IPS-18c (cell line): Measurements from ENCODE around the gene ST8SIA2.
A peak's percentile ranks its signal among the peaks of the same experiment; 100 is the strongest.

Experiments used
- H3K4me3 ChIP-seq: 2 replicates; pipeline ENCODE4 v1.7.0; 2013; ENCODE audit warnings: low read depth, mild to moderate bottlenecking, low read length, moderate library complexity; ENCODE audit not compliant: insufficient read depth
- H3K9me3 ChIP-seq: one replicate; pipeline ENCODE4 v1.6.1; 2013; ENCODE audit warnings: mild to moderate bottlenecking, low read length, moderate library complexity; ENCODE audit not compliant: control insufficient read depth, insufficient read depth

The ST8SIA2 gene, protein sequence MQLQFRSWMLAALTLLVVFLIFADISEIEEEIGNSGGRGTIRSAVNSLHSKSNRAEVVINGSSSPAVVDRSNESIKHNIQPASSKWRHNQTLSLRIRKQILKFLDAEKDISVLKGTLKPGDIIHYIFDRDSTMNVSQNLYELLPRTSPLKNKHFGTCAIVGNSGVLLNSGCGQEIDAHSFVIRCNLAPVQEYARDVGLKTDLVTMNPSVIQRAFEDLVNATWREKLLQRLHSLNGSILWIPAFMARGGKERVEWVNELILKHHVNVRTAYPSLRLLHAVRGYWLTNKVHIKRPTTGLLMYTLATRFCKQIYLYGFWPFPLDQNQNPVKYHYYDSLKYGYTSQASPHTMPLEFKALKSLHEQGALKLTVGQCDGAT

GRCh38 chr15:92393071-92393979, at the start of gene ST8SIA2:
Gene ST8SIA2, plus strand, starts transcription at chr15:92393881. Its CDS starts 184 bp downstream, at chr15:92394065.
- H3K4me3 ChIP-seq = peak within 1 kb of the TSS; percentile 81

GRCh38 chr15:92343924-92344643, 49.6 kb upstream of the ST8SIA2 start:
- H3K9me3 ChIP-seq = no peaks in the 10 kb centered on the region
- peak overlapping the region; percentile 31; the same call in 1 of the 2 replicates for H3K4me3 ChIP-seq

More at GRCh38 chr15:92393071-92393979, at the start of gene ST8SIA2:
- no peaks in the 10 kb centered on the region for H3K9me3 ChIP-seq

DNA sequence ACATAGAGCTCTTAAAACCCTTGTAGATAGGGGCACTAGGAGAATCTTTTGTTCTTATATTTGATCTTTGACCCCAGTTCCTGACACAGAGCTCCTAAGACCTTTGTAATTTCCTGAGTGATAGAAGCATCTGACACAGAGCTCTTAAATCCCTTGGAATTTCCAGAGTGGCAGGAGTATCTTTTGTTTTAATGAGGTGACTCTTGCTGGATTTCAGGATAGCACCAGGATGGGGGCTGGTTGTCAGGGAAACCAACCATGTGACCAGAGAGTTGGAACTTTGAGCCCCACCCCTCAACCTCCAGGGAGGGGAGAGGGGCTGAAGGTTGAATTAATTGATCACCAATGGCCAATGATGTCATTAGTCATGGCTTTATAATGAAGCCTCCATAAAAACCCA, 47.6 kb upstream of the ST8SIA2 start:
- H3K4me3 ChIP-seq = no peak overlapping the region
- H3K9me3 ChIP-seq = no peaks in the 10 kb centered on the region

DNA sequence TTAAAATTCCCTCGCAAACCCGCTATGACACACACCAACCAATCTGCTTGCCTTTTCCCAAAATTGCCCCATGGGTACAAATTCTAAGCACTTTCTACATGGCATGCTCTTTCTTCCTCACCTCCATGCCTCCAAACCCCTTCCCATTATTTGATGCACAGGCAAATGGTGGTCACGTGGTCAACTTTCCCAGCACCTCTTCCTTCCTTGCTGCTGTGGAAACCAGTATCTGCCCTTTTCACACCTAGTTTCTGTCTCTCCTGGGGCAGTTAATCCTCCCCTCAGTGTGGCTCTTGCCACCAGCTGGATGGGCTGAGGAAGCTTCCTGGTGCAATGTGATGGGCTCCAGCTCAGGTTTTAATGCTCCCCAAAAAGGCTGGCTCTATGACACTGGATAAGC, 38.4 kb upstream of the ST8SIA2 start:
- Histone ChIP-seq H3K9me3 (no peaks in the 10 kb centered on the region), H3K4me3 (no peak overlapping the region)

GRCh38 chr15:92361321-92362000, 32.2 kb upstream of the ST8SIA2 start:
- no peaks in the 10 kb centered on the region for H3K9me3 ChIP-seq
- no peak overlapping the region for H3K4me3 ChIP-seq

DNA sequence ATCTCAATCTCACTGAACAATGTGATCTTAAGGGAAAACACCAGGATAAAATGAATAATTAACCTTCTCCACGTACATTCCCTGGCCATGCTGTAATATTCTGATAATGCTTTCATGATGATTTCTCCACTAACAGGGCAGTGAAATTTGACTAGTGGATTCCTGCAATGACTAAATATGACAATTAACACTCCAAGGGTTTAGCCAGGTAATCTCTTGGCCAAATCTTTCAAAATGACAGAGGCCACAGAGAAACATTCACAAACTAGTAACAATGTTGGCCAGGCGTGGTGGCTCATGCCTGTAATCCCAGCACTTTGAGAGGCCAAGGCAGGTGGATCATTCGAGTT, 31.7 kb upstream of the ST8SIA2 start:
- no peaks in the 10 kb centered on the region for H3K9me3 ChIP-seq
- no peak overlapping the region for H3K4me3 ChIP-seq

DNA sequence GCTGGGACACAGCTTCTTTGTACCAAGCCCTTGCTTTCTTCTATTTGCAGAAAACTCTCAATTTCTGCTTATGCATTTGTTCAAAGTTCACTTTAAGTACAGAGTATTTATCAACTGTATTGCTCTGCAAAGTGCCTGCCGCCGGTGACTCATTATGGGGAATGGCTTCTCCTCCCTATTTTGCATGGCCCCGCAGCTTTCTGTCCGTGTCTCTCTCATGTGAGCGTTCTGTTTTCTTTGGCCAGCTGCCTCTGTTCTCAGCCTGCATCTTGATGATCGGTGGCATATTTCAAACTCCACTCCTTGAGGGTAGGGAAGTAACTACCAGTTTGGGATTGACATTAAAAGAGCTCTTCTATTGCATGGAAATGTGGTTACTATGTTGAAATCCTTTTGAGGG, 28.6 kb upstream of the ST8SIA2 start:
- H3K9me3 ChIP-seq = no peaks in the 10 kb centered on the region
- no peak overlapping the region for H3K4me3 ChIP-seq

DNA sequence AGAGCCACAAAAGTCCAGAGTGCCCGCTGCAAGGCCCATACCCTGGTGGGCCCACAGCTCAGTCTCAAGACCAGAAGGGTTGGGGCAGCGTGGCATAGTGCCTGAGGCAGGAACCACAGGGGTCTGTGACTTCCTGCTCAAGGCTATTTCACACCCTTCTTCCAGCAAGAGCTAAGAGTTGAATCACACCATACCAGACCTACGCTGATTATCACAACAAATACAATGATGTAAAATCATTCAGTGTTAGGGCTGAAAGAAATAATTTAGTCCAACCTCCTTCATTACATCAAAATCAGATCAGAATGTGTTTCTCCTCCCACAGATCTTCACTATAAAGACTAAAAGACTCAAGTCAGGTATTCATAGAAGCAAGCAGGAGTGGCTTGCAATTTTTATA, 27.8 kb upstream of the ST8SIA2 start:
- Histone ChIP-seq H3K9me3 (no peaks in the 10 kb centered on the region), H3K4me3 (no peak overlapping the region)

DNA sequence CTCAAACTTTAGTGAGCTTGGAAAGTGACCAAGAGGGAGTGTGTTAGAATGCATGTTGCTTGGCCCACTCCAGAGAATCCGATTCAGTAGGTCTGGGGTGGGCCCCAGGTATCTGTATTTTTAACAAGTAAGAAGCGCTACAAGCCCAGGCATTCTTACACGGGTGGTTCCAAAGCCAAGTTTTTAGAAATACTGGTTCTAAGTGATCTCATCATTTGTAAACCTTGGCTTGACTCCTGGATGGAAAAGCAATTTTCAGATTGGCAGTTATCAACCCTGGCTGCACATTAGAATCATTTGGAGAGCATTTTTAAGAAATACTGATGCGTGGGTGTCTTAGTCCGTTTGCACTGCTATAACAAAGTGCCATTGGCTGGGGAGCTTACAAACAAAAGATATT, 27.3 kb upstream of the ST8SIA2 start:
- no peak overlapping the region for H3K4me3 ChIP-seq
- H3K9me3 ChIP-seq = no peaks in the 10 kb centered on the region

- Histone ChIP-seq H3K9me3 (no peaks in the 10 kb centered on the region), H3K4me3 (no peak overlapping the region)
These were observed 18.6 kb upstream of the ST8SIA2 start for GRCh38 chr15:92375057-92375456.

DNA sequence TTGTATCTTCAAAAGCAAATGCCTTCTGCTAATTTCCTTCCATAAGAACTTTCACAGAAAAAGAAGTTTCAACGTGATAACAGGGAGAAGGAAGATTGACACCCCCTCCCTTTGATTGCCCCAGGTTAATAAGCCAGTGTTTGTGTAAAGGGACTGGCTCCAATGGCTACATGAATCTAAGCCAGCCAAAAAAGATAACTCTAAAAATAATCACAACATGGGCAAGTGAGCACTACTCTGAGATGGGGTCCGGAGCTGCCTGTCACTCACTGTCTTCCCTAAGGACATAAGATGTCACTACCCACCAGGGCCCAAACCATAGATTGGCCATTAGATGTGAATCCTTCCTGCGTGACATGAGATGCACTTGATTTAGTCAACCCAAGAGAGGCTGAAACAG, 17.6 kb upstream of the ST8SIA2 start:
- Histone ChIP-seq H3K4me3 (no peak overlapping the region), H3K9me3 (no peaks in the 10 kb centered on the region)

GRCh38 chr15:92377083-92377789, 16.4 kb upstream of the ST8SIA2 start:
- Histone ChIP-seq H3K4me3 (no peak overlapping the region), H3K9me3 (no peaks in the 10 kb centered on the region)

DNA sequence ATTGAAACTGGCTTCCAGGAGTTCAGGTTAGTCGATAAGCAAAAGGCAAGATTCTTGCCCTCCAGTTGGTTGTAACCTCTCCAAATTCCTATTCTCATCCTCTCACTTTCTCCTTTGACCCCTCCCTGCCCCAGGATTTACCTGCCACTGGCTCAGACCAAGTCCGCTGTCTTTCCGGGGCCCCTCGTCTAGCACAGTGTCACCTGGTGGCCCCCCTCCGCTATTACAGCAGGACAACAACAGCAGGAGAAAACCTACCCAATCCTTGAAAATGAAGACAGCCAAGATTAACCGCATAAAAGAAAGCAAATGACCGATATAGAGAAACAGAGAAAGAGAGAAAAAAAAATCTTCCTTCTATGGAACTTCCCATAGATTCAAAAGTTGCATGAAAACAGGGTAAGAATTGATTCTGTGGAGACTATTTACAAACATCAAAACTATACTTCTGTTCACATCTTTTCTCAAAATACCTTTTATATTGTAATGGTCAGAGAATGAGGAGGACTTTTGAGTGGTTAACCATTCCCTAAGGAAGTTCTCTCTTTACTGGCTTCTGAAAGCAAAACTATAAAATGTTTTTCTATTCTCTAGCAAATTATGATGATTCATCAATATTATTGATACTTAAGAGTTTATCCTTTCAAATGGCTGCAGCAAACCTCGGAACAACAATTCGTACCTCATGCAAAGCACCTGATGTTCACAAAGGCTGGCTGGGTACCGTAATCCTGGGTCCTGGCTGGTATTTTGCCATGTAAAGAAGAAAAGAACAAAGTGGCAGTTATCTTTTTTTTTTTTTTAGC, 10.0 kb upstream of the ST8SIA2 start:
- Histone ChIP-seq H3K9me3 (no peaks in the 10 kb centered on the region), H3K4me3 (no peak overlapping the region)

DNA sequence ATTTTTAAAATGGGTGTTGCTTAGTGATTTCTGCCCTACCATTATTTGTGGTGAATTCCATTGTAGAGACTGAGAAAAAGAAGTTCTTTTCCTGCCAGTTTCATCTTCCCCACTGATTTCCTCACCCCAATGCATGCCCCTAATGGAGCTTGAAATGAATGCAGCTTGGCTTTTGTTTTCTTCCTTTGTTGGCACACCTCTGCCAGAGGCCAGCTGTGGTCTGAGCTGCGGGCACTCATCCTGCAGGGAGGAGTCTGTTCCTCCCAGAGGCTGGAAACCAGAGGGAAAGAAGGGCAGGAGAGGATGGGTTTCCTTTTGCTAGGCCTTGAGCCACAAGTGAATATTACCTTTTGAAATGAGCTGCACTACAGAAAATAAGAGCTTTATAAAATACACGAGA, 9.3 kb upstream of the ST8SIA2 start:
- H3K9me3 ChIP-seq = no peaks in the 10 kb centered on the region

GRCh38 chr15:92385096-92385495, 8.6 kb upstream of the ST8SIA2 start:
- Histone ChIP-seq H3K9me3 (no peaks in the 10 kb centered on the region), H3K4me3 (no peak overlapping the region)

More for the DNA sequence above, 9.3 kb upstream of the ST8SIA2 start:
- H3K4me3 ChIP-seq = no peak overlapping the region

DNA sequence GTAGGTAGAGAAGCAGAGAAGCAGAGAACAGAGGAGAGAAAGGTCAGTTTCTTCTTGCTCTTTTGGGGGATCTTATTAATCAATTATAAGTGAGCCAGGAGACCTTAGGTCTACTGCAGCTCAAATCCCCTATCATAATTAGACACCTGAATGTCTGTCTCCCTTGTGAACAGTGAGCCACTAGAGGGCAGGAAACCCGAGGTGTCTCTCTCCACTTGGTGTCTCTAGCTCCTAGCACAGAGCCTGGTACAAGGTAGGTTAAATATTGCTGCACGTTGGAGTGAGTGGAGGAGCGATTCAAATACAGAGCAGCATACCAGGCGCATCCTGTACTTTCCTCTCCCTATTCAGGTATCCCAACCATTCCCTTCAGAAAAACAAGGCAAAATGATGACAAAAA, 2.0 kb upstream of the ST8SIA2 start:
- no peaks in the 10 kb centered on the region for H3K9me3 ChIP-seq
- H3K4me3 ChIP-seq = no peak overlapping the region
